Left ventricle myocardium inferior (tissue), 1 donor: ENCODE data around the gene TUBA3C. TPM values are rescaled to one million over a fixed set of nuclear protein-coding genes. Genes with fewer than 3 reads are reported as not detected.
"Not testable (repeated sequence)": the region's sequence is repeated elsewhere in the genome, so short reads cannot be mapped to it uniquely, and the experiment has no call there.

Experiments used
- DNase-seq: peaks from one replicate; pipeline ENCODE4 v3.0.0-alpha.2; 2020
- H3K27ac ChIP-seq: fragments of 200-600 bp; replicated peaks from 2 replicates; pipeline ENCODE4 v1.8.0; 2021
- H3K27me3 ChIP-seq: fragments of 200-600 bp; 2 replicates; pipeline ENCODE4 v1.8.0; 2021; ENCODE audit warnings: low read depth
- H3K36me3 ChIP-seq: fragments of 200-600 bp; 2 replicates; pipeline ENCODE4 v1.8.0; 2021
- H3K4me1 ChIP-seq: fragments of 200-600 bp; 2 replicates; pipeline ENCODE4 v1.8.0; 2021
- H3K4me3 ChIP-seq: fragments of 200-600 bp; 2 replicates; pipeline ENCODE4 v1.8.0; 2021; ENCODE audit warnings: mild to moderate bottlenecking, moderate library complexity
- H3K9me3 ChIP-seq: fragments of 200-600 bp; replicated peaks from 2 replicates; pipeline ENCODE4 v1.8.0; 2021
- CTCF ChIP-seq: fragments of 200-600 bp; IDR thresholded peaks from 2 replicates; pipeline ENCODE4 v1.8.0; 2021; ENCODE audit warnings: antibody characterized with exemption, mild to moderate bottlenecking, borderline replicate concordance
- intact Hi-C: fragments of 100-400 bp; cut with micrococcal nuclease; formaldehyde crosslinking; loops from one replicate; pipeline ENCODE4 v1.11.0; 2022
- long read RNA-seq: library from polyadenylated mRNA; unstranded; transcript quantifications from one replicate; pipeline ENCODE4 v2.0.0, GENCODE V29; 2021
- total RNA-seq: library from RNA; stranded (reverse); fragmentation: NEBNext Ultra II Directional; extraction: Animal tissue kit (Norgen Biotek cat#: 25700); gene quantifications from one replicate; pipeline ENCODE4 v1.2.1, GENCODE V29; 2021
- donor health status: DM: no; HTN: yes; CAD: no; lungs with severe emphysema.

Gene TUBA3C
- total RNA-seq: not detected
- long read RNA-seq: 0 reads

- DNase-seq: no peak
- Histone ChIP-seq H3K36me3 (no peaks in the 10 kb centered on the region), H3K9me3 (peaks cover 10% of the 10 kb centered on the region), H3K4me3 (no peak within 1 kb of the TSS), H3K27ac (no peak within 1 kb of the TSS), H3K27me3 (peaks cover 5% of the 10 kb centered on the region), H3K4me1 (no peaks in the 10 kb centered on the region)
- TF ChIP-seq CTCF: no peak
- intact Hi-C loops: no loop called here
Observed at GRCh38 chr13:19181621-19182485, at the start of gene TUBA3C. TSS of gene TUBA3C (minus strand) at chr13:19181824. CDS start at chr13:19181747, 77 bp downstream.

GRCh38 chr13:19207413-19207812, 25.8 kb upstream of the TUBA3C start:
- H3K36me3 ChIP-seq, intact Hi-C loops, H3K9me3 ChIP-seq, H3K4me1 ChIP-seq, H3K4me3 ChIP-seq, H3K27ac ChIP-seq, DNase-seq: not testable (repeated sequence)
- H3K27me3 ChIP-seq: peaks cover 12% of the 10 kb centered on the region

- H3K27me3 ChIP-seq: peaks cover 10% of the 10 kb centered on the region
- H3K36me3 ChIP-seq, H3K4me3 ChIP-seq, DNase-seq, H3K4me1 ChIP-seq, H3K9me3 ChIP-seq, H3K27ac ChIP-seq, intact Hi-C loops: not testable (repeated sequence)
Observed at GRCh38 chr13:19192622-19193021, 11.0 kb upstream of the TUBA3C start.

GRCh38 chr13:19189911-19190310, 8.3 kb upstream of the TUBA3C start:
- H3K27ac ChIP-seq, intact Hi-C loops, H3K4me1 ChIP-seq, H3K36me3 ChIP-seq, DNase-seq, H3K4me3 ChIP-seq, H3K9me3 ChIP-seq: not testable (repeated sequence)
- peaks cover 15% of the 10 kb centered on the region for H3K27me3 ChIP-seq

GRCh38 chr13:19189368-19189767, 7.7 kb upstream of the TUBA3C start:
- H3K4me3 ChIP-seq, DNase-seq, H3K27ac ChIP-seq, H3K36me3 ChIP-seq, intact Hi-C loops, H3K9me3 ChIP-seq, H3K4me1 ChIP-seq: not testable (repeated sequence)
- peaks cover 15% of the 10 kb centered on the region for H3K27me3 ChIP-seq

- intact Hi-C loops: no loop called here
Observed at GRCh38 chr13:19185865-19186645, 4.4 kb upstream of the TUBA3C start.

More at GRCh38 chr13:19185865-19186645, 4.4 kb upstream of the TUBA3C start:
- Histone ChIP-seq H3K27ac (no peak overlapping the region), H3K4me1 (no peaks in the 10 kb centered on the region), H3K4me3 (no peak overlapping the region), H3K36me3 (no peaks in the 10 kb centered on the region), H3K9me3 (no peaks in the 10 kb centered on the region), H3K27me3 (peaks cover 20% of the 10 kb centered on the region)
- no peak for DNase-seq
- TF ChIP-seq CTCF: no peak
